ENCODE measurements around the gene KIF1B. TPM values are rescaled to one million over a fixed set of nuclear protein-coding genes. Genes with fewer than 3 reads are reported as not detected.

KIF1B gene
- total RNA-seq, 1 experiment from 2014 or later: 69.5 TPM

DNA sequence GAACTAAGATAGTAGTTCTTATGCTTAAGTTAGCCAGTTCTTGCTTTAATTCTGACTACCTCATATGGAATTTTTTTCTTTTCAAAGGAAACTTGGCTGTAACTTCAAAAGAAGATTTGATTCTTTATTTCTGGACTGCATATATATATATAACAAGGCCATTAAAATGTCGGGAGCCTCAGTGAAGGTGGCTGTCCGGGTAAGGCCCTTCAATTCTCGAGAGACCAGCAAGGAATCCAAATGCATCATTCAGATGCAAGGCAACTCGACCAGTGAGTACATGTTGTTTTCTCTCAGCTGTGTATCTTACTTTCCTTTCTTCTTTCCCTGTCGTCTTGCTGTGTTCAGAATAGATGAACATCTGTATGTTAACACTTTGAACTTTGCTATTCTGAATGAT lies 21.8 kb downstream of the KIF1B start:
- no peak overlapping the region for H3K27ac ChIP-seq (ENCODE audit: low read depth, low read length, poor library complexity, severe bottlenecking)
- intact Hi-C loops (cut with micrococcal nuclease; ENCODE audit: unreplicated experiment): no loop called here
- H3K27me3 ChIP-seq (replicated peaks; ENCODE audit: insufficient read depth, low read depth, low read length, poor library complexity): no peaks in the 10 kb centered on the region
- no peaks in the 10 kb centered on the region for H3K9me3 ChIP-seq (ENCODE audit: low read depth, low read length, poor library complexity, severe bottlenecking)
- DNase-seq (ENCODE audit: low spot score): no peak
- no TSS peak for BruUV-seq (replicated peaks)
- POLR2A ChIA-PET (ENCODE audit: low non-redundant PET): no interaction called here
- no peak for TF ChIP-seq EZH2 (IDR thresholded peaks at IDR 0.05; ENCODE audit: borderline replicate concordance, low read depth, low read length, poor library complexity, severe bottlenecking)
- TF ChIP-seq, protein P1, sequence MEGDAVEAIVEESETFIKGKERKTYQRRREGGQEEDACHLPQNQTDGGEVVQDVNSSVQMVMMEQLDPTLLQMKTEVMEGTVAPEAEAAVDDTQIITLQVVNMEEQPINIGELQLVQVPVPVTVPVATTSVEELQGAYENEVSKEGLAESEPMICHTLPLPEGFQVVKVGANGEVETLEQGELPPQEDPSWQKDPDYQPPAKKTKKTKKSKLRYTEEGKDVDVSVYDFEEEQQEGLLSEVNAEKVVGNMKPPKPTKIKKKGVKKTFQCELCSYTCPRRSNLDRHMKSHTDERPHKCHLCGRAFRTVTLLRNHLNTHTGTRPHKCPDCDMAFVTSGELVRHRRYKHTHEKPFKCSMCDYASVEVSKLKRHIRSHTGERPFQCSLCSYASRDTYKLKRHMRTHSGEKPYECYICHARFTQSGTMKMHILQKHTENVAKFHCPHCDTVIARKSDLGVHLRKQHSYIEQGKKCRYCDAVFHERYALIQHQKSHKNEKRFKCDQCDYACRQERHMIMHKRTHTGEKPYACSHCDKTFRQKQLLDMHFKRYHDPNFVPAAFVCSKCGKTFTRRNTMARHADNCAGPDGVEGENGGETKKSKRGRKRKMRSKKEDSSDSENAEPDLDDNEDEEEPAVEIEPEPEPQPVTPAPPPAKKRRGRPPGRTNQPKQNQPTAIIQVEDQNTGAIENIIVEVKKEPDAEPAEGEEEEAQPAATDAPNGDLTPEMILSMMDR (conservative IDR thresholded peaks at IDR 0.05; ENCODE audit: low read depth, low read length): no peak
- peaks cover 3% of the 10 kb centered on the region for H3K4me1 ChIP-seq (ENCODE audit: insufficient read depth, low read length, poor library complexity, severe bottlenecking)
- H3K36me3 ChIP-seq (ENCODE audit: insufficient read depth, low read length, poor library complexity, severe bottlenecking): peaks cover 6% of the 10 kb centered on the region
- H3K4me3 ChIP-seq (ENCODE audit: low read depth, low read length, poor library complexity, severe bottlenecking): no peak overlapping the region
- CTCF ChIA-PET: no interaction called here

DNA sequence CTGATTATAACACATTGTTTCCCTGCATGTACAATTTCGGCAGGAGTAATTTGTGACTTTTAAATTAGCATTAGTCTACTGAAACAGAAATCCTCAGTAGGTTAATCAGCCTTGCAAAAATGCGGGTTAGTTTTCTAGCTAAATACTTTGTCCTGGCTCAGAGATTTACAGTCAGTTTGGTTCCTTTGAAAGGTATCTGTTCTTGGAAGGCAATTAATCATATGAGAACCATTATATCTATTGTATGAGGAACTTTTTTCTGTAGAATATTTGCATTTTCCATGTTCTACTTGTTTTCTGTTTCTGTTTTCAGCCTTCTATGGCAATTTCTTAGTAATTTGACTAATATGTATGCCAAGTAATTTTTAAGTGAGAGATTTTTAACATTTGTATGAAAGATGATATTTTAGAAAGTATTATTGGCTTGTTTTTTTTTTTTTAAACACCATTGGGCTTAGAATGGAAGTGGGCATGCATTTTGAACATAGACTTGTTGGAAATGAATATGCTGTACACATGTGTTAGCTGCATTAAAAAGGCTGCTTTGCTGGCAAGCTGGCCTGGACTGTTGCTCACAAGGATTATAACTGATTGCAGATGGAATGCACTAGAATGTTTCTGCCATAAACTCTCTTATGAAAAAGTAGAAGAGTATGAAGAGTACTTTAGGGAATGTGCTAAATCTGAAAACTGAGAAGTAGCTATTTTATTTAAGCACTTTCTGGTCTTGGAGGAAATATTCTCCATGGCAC lies 26.2 kb downstream of the KIF1B start:
- peaks cover 6% of the 10 kb centered on the region for H3K36me3 ChIP-seq (ENCODE audit: insufficient read depth, low read length, poor library complexity, severe bottlenecking)
- CTCF ChIA-PET: no interaction called here
- H3K9me3 ChIP-seq (ENCODE audit: low read depth, low read length, poor library complexity, severe bottlenecking): no peaks in the 10 kb centered on the region
- peaks cover 3% of the 10 kb centered on the region for H3K4me1 ChIP-seq (ENCODE audit: insufficient read depth, low read length, poor library complexity, severe bottlenecking)
- H3K27me3 ChIP-seq (replicated peaks; ENCODE audit: insufficient read depth, low read depth, low read length, poor library complexity): no peaks in the 10 kb centered on the region
- POLR2A ChIA-PET (ENCODE audit: low non-redundant PET): no interaction called here
- no peak for DNase-seq (ENCODE audit: low spot score)
- no peak overlapping the region for H3K4me3 ChIP-seq (ENCODE audit: low read depth, low read length, poor library complexity, severe bottlenecking)
- intact Hi-C loops (cut with micrococcal nuclease; ENCODE audit: unreplicated experiment): no loop called here
- no TSS peak for BruUV-seq (replicated peaks)
- no peak overlapping the region for H3K27ac ChIP-seq (ENCODE audit: low read depth, low read length, poor library complexity, severe bottlenecking)
- TF ChIP-seq EZH2 (IDR thresholded peaks at IDR 0.05; ENCODE audit: borderline replicate concordance, low read depth, low read length, poor library complexity, severe bottlenecking): no peak
- TF ChIP-seq, protein P1 (conservative IDR thresholded peaks at IDR 0.05; ENCODE audit: low read depth, low read length): no peak

DNA sequence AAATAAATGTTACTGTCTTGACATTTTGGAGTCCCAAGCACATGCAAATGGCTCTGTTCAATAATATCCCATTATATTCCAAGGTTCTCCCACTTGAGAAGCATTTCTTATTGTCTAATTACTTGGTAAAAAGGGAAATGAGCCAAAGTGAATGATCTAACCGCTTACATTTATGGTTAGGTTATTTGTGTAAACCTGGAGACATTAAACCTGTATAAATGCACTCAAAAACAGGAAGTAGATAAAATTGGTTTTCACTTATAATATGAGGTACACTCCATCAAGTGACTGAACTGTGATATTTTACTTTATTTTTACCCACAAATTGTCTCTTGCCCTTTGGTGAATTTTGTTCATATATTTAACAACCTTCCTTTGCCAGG lies 26.8 kb downstream of the KIF1B start:
- no peak overlapping the region for H3K27ac ChIP-seq (ENCODE audit: low read depth, low read length, poor library complexity, severe bottlenecking)
- BruUV-seq (replicated peaks): no TSS peak
- peaks cover 6% of the 10 kb centered on the region for H3K36me3 ChIP-seq (ENCODE audit: insufficient read depth, low read length, poor library complexity, severe bottlenecking)
- no peaks in the 10 kb centered on the region for H3K9me3 ChIP-seq (ENCODE audit: low read depth, low read length, poor library complexity, severe bottlenecking)
- no peak for TF ChIP-seq EZH2 (IDR thresholded peaks at IDR 0.05; ENCODE audit: borderline replicate concordance, low read depth, low read length, poor library complexity, severe bottlenecking)
- TF ChIP-seq, protein P1 (conservative IDR thresholded peaks at IDR 0.05; ENCODE audit: low read depth, low read length): no peak
- DNase-seq (ENCODE audit: low spot score): no peak
- intact Hi-C loops (cut with micrococcal nuclease; ENCODE audit: unreplicated experiment): no loop called here
- H3K4me1 ChIP-seq (ENCODE audit: insufficient read depth, low read length, poor library complexity, severe bottlenecking): peaks cover 3% of the 10 kb centered on the region
- H3K4me3 ChIP-seq (ENCODE audit: low read depth, low read length, poor library complexity, severe bottlenecking): no peak overlapping the region
- CTCF ChIA-PET: no interaction called here
- no peaks in the 10 kb centered on the region for H3K27me3 ChIP-seq (replicated peaks; ENCODE audit: insufficient read depth, low read depth, low read length, poor library complexity)
- POLR2A ChIA-PET (ENCODE audit: low non-redundant PET): no interaction called here
